K562 (cell line): ENCODE measurements around the gene GPSM3. TPM values are rescaled to one million over a fixed set of nuclear protein-coding genes. Genes with fewer than 3 reads are reported as not detected.
A peak's percentile ranks its signal among the peaks of the same experiment; 100 is the strongest.

Source experiments
- ARID2 ChIP-seq: fragments of 450-650 bp; IDR thresholded peaks from 2 replicates; pipeline ENCODE4 v1.6.1; 2017; ENCODE audit warnings: antibody characterized with exemption, mild to moderate bottlenecking
- ATF7 ChIP-seq: fragments of 450-650 bp; IDR thresholded peaks from 2 replicates; pipeline ENCODE4 v1.7.1; 2014; ENCODE audit warnings: mild to moderate bottlenecking, moderate library complexity
- CBX1 ChIP-seq: sonication (generic); IDR thresholded peaks from 2 replicates; pipeline ENCODE4 v1.6.1; 2016; ENCODE audit warnings: antibody characterized with exemption, low read depth, mild to moderate bottlenecking
- HDAC1 ChIP-seq, 2 experiments: fragments of 450-650 bp; IDR thresholded peaks; 2 replicates each; pipeline ENCODE4 v1.6.1; 2016 to 2017; ENCODE audit warnings: inconsistent platforms in 1 of 2, mild to moderate bottlenecking in 1 of 2, moderate library complexity in 1 of 2
- IRF2 ChIP-seq: sonication (generic); formaldehyde crosslinking; IDR thresholded peaks from 2 replicates; pipeline ENCODE4 v1.8.1; 2022; ENCODE audit warnings: mild to moderate bottlenecking, missing genetic modification reagents
- KDM1A ChIP-seq, 2 experiments: fragments of 450-650 bp; IDR thresholded peaks; 2 replicates each; pipeline ENCODE4 v1.6.1; 2016; ENCODE audit warnings: mild to moderate bottlenecking in 2 of 2
- KDM5B ChIP-seq: fragments of 200-600 bp; sonication (generic); IDR thresholded peaks from 2 replicates; pipeline ENCODE4 v1.6.1; 2012; ENCODE audit warnings: low read depth, mild to moderate bottlenecking, moderate library complexity, low read length, control low read depth, inconsistent platforms; ENCODE audit not compliant: insufficient replicate concordance
- LCOR ChIP-seq: sonication (generic); formaldehyde crosslinking; IDR thresholded peaks from 2 replicates; pipeline ENCODE4 v1.8.0; 2022; ENCODE audit warnings: mild to moderate bottlenecking, missing genetic modification reagents
- PHB ChIP-seq: fragments of 250-450 bp; sonication (Bioruptor Pico); IDR thresholded peaks from 2 replicates; pipeline ENCODE4 v1.5.0; 2021
- SETDB1 ChIP-seq: IDR thresholded peaks from one replicate; pipeline ENCODE4 v1.6.1; 2012; ENCODE audit warnings: low read length, control low read depth, inconsistent platforms
- SPI1 ChIP-seq: IDR thresholded peaks from 2 replicates; pipeline ENCODE4 v1.6.1; 2011; ENCODE audit warnings: low read depth, low read length, control low read depth, borderline replicate concordance
- XRCC5 ChIP-seq: fragments of 200-400 bp; formaldehyde crosslinking; IDR thresholded peaks from 2 replicates; pipeline ENCODE4 v1.6.1; 2017; ENCODE audit warnings: low read depth, mild to moderate bottlenecking, low read length
- polyA plus RNA-seq, 8 experiments: library from polyadenylated mRNA; depleted of rRNA in 4 of 8; stranded (reverse) in 5 of 8; unstranded in 3 of 8; fragments of >200 nt; fragmentation: Nextera tagmentation in 2 of 8; fragmentation: Illumina TruSeq in 1 of 8; extraction: Ambion mirVana in 2 of 8; extraction: Trizol in 1 of 8; gene quantifications; 2 replicates each; pipeline versions ENCODE4 v1.2.1 to v1.2.3, GENCODE V29; 2011 to 2014; ENCODE audit warnings: inconsistent platforms in 1 of 8, missing spikeins in 1 of 8
- total RNA-seq, 7 experiments: library from RNA; depleted of rRNA in 6 of 7; stranded (reverse); fragments of >200 nt in 6 of 7; fragmentation: Illumina TruSeq in 2 of 7; extraction: Trizol in 2 of 7; gene quantifications; 2 replicates each; pipeline versions ENCODE4 v1.2.1 to v1.2.3, GENCODE V29; 2011 to 2021; ENCODE audit warnings: low replicate concordance in 1 of 7
- TF ChIP-seq, protein P1 (sequence below): fragments of 450-650 bp; IDR thresholded peaks from 2 replicates; pipeline ENCODE4 v1.6.1; 2016; ENCODE audit warnings: low read depth, mild to moderate bottlenecking, moderate library complexity
- TF ChIP-seq, protein P2 (sequence below): fragments of 450-650 bp; conservative IDR thresholded peaks from 2 replicates; pipeline ENCODE4 v1.6.1; 2016; ENCODE audit warnings: missing genetic modification characterization, low read depth, mild to moderate bottlenecking, missing compliant biosample characterization, moderate library complexity
- TF ChIP-seq, protein P3 (sequence below), 2 experiments: fragments of 450-650 bp; formaldehyde crosslinking in 1 of 2; IDR thresholded peaks; 2 replicates each; pipeline versions ENCODE4 v1.4.0 to v1.6.1; 2014 to 2020; ENCODE audit warnings: mild to moderate bottlenecking in 2 of 2, borderline replicate concordance in 1 of 2, low read depth in 1 of 2

GPSM3 gene
- total and polyA plus RNA-seq, 9 of the 15 experiments (the other 6 are each of a cell fraction or from before 2014, with no cell fraction given): 5.3 to 42.6 (median 24.4) TPM

DNA sequence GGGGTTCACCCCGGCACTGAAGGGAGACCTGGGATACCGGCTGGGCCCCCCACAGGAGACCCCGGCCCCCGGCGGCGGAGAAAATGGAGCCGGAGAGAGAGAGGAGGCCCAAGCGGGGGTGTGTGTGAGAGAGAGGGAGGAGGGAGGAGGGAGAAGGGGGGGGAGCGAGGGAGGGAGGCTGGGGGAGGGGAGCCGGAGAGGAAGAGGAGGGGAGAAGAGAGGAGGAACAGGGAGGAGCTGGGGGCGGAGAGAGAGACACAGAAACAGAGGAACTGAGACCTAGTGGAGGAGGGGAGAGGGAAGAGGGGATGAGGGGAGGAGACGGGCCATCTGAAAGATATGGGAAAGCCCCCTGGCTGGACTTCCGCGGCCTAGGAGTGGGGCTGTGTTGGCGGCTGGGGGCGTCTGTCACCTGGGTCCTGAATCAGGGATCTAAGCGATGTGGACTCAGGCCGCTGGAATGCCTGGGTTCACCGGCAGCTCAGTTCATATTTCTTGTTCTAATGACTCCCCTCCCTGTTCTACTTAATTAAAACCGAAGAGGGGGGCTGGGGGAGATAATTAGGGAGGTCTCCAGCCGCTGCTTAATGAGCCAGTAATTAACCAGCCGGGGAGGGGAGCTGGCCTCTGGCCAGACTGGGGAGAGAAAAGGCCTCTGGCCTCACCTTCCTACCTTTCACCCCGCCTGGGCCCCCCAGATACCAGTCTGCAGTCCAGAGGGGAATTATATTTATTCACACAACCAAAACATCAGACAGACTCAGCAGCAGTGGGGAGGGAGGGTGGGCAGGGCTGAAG is 2.2 kb downstream of the GPSM3 start, which contains the start of gene PBX2 (continued):
- TF ChIP-seq ATF7 (peak; percentile 30; the same call in 1 of the 2 replicates), XRCC5 (no peak), CBX1 (no peak), LCOR (CRISPR knock-in tag) (no peak), SETDB1 (no peak), ARID2 (peak; percentile 5; the same call in 1 of the 2 replicates), IRF2 (CRISPR knock-in tag) (no peak), SPI1 (peak; percentile 84), KDM1A (IDR thresholded peaks at IDR 0.05) (peak in 1 of 2 experiments; percentile 56; a peak in 1 of 4 replicates), HDAC1 (IDR thresholded peaks at IDR 0.05) (peak in 1 of 2 experiments; percentile 84; a peak in 2 of 4 replicates), KDM5B (peak; percentile 14), PHB (0 out of 2 replicates have a peak, but pooled peaks have one; percentile 56)
- TF ChIP-seq, protein P1, sequence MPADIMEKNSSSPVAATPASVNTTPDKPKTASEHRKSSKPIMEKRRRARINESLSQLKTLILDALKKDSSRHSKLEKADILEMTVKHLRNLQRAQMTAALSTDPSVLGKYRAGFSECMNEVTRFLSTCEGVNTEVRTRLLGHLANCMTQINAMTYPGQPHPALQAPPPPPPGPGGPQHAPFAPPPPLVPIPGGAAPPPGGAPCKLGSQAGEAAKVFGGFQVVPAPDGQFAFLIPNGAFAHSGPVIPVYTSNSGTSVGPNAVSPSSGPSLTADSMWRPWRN: no peak
- TF ChIP-seq, protein P2, sequence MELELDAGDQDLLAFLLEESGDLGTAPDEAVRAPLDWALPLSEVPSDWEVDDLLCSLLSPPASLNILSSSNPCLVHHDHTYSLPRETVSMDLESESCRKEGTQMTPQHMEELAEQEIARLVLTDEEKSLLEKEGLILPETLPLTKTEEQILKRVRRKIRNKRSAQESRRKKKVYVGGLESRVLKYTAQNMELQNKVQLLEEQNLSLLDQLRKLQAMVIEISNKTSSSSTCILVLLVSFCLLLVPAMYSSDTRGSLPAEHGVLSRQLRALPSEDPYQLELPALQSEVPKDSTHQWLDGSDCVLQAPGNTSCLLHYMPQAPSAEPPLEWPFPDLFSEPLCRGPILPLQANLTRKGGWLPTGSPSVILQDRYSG (tag): no peak
- TF ChIP-seq, protein P3, sequence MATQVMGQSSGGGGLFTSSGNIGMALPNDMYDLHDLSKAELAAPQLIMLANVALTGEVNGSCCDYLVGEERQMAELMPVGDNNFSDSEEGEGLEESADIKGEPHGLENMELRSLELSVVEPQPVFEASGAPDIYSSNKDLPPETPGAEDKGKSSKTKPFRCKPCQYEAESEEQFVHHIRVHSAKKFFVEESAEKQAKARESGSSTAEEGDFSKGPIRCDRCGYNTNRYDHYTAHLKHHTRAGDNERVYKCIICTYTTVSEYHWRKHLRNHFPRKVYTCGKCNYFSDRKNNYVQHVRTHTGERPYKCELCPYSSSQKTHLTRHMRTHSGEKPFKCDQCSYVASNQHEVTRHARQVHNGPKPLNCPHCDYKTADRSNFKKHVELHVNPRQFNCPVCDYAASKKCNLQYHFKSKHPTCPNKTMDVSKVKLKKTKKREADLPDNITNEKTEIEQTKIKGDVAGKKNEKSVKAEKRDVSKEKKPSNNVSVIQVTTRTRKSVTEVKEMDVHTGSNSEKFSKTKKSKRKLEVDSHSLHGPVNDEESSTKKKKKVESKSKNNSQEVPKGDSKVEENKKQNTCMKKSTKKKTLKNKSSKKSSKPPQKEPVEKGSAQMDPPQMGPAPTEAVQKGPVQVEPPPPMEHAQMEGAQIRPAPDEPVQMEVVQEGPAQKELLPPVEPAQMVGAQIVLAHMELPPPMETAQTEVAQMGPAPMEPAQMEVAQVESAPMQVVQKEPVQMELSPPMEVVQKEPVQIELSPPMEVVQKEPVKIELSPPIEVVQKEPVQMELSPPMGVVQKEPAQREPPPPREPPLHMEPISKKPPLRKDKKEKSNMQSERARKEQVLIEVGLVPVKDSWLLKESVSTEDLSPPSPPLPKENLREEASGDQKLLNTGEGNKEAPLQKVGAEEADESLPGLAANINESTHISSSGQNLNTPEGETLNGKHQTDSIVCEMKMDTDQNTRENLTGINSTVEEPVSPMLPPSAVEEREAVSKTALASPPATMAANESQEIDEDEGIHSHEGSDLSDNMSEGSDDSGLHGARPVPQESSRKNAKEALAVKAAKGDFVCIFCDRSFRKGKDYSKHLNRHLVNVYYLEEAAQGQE (IDR thresholded peaks at IDR 0.05; ENCODE audit: borderline replicate concordance): no peak
- TF ChIP-seq, protein P3 (CRISPR knock-in tag; IDR thresholded peaks at IDR 0.05; ENCODE audit: low read depth): peak; percentile 62; the same call in 1 of the 2 replicates
